Endometrial microvascular endothelial cells (primary cell): ENCODE measurements around the gene KIAA1671. TPM values are rescaled to one million over a fixed set of nuclear protein-coding genes. Genes with fewer than 3 reads are reported as not detected.
"Not testable (repeated sequence)": the region's sequence is repeated elsewhere in the genome, so short reads cannot be mapped to it uniquely, and the experiment has no call there.

Experiments
- in situ Hi-C: cut with HindIII; loops from 2 replicates; pipeline ENCODE4 v1.10.0; 2017; ENCODE audit warnings: low sequenced_read_pairs, low pct_unique_long_range_greater_than_20kb; ENCODE audit errors: inconsistent ontology term
- total RNA-seq: library from RNA; depleted of rRNA; stranded (reverse); fragments of >200 nt; gene quantifications from one replicate; pipeline ENCODE4 v1.2.3, GENCODE V29; 2015; ENCODE audit errors: inconsistent ontology term

KIAA1671 gene
- total RNA-seq, 1 donor from 2014 or later = 17.8 TPM

DNA sequence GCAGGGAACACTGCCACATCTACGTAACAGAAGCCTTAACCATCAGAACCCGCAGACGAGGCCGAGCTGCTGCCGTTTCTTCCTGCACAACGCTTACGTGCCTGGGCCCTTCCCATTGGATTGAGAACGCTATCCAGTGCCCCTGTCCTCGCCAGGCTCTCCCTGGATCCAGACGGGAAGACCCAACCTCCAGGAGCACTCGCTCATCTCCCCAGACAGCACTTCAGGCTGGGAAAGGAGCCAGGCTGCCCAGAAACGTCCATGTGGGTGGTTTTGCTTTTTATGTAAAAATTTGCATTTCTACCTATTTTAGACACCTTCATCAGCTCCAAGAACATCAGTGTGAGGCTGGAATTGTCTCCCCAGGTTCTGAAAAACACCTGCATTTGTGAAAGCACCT, 239.9 kb downstream of the KIAA1671 start:
- in situ Hi-C loops = no loop called here

DNA sequence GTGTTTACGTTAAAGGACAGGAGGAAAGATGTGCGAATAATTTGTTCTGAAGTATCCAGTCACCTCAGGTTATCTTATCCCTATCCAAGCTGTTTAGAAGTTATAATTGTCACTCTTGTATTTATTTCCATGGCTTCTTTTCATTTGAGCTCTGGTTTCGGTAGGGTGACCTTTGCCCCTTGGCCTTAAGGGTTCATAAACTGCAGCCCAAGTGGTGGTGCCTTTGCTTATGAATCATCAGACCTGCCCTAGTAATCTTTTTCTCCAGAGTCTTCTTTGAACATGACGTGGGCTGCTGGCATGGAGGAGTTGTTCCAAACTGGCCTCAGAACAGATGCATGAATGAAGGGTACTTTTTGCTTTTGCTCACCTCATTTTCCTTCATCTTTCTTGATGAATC, 240.6 kb downstream of the KIAA1671 start:
- in situ Hi-C loops = no loop called here

DNA sequence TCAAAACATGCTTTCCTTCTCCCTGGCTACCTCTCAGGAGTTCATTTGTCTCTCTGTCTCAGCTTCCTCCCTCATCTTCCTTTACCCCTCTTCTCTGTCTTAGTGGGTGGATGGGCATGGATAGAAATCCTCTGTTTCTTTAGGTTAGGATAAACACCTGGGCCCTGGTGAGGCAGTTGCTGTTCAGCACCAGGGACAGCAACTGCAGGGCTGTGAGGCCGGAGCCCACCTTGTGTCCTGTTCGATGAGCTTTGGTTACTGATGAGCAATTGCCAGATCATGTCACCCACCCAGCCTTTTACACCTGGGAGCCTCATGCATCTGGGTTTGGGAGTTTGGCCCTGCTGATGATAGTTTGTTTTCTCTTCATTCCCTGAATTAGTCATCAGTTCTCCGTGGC, 241.0 kb downstream of the KIAA1671 start:
- in situ Hi-C loops = no loop called here

DNA sequence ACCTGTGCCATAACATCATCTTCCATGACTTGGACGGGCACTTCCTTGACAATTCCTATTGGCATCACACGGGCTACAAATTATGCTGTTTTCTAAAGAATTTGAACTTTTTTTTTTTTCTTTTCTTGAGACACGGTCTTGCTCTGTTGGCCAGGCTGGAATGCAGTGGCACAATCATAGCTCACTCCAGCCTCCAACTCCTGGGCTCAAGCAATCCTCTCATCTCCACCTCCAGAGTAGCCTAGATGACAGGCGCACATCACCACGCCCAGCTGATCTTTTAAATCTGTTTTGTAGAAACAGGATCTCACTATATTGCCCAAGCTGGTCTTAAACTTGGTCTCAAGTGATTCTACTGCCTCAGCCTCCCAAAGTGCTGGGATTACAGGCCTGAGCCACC, 243.8 kb downstream of the KIAA1671 start:
- in situ Hi-C loops = no loop called here

DNA sequence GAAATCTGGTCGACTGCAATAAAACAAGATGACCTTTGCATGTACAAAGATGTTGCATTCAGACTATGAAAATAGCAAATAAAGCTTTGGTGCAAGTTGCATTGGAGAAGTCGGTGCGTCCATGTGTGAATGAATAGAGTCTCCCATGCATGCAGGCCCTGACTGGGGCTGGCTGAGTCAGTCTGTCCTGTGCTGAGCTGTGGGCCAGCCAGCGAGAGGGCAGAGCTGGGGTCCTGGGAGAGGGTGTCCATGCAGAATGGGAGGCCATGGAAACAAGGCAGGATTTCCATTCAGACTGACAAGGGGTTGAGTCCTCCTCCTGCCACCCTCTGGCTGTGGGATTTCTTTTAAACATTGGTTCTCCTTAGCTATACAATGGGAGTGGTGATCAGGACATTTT, 244.8 kb downstream of the KIAA1671 start:
- in situ Hi-C loops = no loop called here

DNA sequence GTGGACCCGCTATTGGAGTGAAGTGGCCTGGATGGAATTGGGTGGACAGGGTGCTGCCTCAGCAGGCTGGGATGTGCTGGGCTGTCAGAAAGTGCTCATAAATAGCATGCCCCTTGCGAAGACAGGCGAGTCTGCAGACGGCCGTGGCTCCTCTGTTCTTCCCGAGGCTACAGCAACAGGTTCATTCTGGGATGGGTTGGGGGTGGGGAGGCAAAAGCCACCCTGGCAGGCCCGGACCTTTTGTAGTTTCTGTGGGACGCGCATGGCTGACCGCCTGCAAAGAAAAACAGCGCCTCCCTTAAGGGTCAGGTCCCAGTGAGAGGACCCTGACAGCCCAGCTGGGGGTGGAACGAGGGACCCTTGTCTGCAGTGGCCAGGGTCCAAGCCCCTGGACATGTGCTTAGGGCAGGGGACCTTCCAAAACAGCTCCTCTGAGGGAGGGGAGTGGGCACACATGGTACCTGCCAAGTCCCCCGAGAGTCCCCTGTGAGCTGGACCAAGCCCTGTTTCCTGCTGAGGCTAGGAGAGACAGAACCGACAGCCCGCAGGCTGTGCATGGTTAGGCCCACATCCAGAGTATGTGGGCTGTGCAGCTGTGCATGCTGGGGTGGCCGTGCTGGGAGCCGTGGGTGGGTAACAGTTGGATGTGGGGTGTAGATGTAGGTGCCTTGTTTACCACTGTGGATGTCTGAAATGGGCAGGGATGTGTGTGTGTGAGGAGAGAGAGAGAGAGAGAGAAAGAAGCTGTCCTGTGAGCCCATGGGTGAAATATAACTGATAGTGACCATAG, 247.4 kb downstream of the KIAA1671 start, which contains the start of gene CRYBB3:
TSS of gene CRYBB3 (plus strand) at position 128 of the 790 bp plus-strand sequence. CDS start 1,539 bp downstream, outside the sequence.
- in situ Hi-C loops = no loop called here

DNA sequence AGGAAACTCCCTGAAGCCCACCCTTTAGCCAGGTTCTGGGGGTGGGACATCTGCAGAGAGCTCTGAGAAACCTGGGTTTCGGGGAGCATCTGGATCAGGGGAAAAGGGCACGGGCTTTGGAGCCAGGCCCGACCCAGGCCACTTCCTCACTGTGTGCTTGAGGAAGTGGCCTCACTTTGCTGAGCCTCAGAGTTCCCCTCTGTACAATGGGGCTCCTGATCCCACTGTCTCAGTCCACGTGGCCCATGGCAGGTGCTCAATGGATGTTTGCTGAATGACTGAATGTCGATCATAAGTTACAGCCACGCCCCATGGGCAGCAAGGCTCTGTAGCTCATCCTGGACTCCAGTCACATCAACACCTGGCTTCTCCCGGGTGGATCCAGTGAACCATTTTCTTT, 248.5 kb downstream of the KIAA1671 start:
- in situ Hi-C loops = no loop called here

DNA sequence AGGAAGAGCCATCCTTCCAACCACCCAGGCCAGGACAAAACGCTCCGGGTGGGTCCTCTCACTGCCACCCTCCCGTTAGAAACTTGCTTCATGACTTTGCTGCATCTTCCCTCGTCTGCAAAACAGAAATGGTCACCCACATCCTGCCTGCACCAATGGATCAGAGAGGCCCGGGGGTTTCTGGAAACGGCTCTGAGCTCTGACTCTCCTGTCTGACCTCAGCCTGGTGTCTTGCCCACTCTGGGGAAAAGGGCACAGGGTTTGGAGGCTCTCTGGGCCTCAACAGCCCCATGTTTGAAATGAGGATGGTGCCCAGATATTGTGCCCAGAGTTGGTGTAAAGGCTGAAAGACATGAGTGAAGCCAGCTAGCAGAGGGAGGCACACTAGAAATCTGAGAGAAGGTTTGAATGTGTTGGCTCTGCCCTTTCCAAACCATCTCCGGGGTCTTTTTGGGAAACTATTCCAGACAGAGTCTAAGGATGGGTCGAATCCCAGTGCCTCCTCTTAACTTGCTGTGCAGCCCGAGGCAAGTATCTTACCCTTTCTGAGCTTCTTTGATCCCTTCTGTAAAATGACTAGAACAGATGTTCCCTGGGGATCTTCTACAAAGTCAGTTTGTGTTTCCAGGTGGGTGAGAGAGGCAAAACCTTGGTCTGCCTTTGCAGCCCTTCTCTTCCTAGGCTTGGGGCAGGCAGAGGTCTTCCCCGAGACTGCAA, 249.2 kb downstream of the KIAA1671 start:
- in situ Hi-C loops = no loop called here

DNA sequence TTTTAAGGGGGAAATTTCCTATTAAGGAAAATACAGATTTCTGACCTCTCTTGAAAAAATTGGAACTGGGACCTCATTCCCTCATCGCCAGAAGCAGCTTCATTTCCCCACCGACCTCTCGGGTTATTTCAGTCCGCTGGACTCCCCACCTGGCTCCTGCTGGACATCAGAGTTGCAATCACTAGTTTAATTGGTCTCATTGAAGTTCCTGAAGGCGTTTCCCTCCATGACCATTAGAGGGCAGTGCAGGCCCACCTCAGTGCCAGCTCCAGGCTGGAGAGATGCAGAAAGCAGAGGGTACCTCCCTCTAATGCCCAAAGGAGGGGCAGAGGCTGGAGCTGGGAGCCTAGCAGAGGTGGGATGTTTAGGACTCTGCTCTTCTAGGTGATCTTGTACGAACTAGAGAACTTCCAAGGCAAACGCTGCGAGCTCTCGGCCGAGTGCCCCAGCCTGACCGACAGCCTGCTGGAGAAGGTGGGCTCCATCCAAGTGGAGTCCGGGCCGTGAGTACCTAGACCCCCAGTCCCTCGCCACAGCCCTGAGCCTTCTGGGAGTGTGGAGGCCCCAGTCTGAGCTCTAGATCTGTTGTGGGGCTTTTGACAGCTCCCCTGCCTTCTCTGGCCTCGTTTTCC, 249.9 kb downstream of the KIAA1671 start:
- in situ Hi-C loops = no loop called here

DNA sequence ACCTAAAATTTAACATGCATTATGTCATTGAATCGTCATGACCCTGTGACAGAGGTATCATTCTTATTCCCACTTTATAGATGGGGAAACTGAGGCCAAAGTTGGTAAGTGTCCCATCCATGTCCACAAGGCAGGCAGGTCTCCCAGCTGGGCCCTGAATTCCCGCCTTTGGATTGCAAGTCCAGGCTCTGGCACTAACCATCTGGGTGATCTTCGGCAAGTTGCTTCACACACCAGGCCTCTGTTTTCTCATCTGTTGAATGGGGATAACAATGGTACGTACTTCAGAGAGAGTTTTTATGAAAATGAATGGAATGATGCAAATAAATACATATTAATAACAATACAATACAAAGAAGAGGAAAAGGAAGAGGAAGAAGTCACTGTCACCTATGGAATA, 250.6 kb downstream of the KIAA1671 start:
- in situ Hi-C loops = no loop called here

DNA sequence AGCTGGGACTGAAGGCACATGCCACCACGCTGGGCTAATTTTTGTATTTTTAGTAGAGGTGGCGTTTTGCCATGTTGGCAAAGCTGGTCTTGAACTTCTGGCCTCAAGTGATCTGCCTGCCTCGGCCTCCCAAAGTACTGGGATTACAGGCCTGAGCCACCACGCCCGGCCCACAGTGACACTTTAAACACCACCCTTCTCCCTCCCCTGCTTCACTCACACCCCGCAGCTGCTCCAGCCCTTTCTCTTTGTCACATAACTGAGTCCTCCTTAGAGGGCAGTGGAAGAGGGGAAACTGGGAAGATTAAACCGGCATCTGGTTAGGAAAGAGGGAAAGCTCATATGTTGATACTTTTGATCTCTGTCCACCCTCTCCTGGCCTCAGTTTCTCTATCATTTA, 252.0 kb downstream of the KIAA1671 start:
- in situ Hi-C loops = not testable (repeated sequence)

DNA sequence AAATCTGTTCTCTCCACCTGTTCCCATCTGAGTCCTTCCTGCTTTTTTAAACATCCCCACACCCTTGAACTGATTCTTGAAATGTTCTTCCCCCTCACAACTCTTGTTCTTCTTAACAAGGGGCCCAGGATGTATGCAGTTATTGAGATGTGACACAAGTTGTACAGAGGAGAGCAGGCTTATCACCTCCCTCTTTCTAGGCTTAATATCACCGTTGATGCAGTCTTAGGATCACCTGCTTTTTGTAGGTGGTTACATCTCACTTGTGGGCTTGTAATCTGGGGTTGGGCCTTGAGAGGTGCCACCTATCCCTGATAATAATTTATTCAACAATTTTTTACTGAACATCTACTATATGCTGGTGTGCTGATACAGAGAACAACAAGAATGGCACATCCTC, 253.3 kb downstream of the KIAA1671 start:
- in situ Hi-C loops = no loop called here

DNA sequence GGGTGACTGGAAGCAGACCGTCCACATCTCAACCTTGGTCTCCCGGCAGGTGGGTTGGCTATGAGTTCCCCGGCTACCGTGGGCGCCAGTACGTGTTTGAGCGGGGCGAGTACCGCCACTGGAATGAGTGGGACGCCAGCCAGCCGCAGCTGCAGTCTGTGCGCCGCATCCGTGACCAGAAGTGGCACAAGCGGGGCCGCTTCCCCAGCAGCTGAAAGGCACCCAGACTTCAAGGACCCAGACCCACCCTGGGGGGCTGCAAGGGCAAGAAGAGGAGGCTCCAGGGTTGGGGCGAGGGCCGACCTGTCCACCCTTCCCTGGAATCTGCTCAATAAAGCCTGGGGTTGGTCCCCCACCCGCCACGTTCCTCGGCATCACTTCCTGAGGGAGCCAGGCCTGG, 254.5 kb downstream of the KIAA1671 start:
- in situ Hi-C loops = no loop called here

DNA sequence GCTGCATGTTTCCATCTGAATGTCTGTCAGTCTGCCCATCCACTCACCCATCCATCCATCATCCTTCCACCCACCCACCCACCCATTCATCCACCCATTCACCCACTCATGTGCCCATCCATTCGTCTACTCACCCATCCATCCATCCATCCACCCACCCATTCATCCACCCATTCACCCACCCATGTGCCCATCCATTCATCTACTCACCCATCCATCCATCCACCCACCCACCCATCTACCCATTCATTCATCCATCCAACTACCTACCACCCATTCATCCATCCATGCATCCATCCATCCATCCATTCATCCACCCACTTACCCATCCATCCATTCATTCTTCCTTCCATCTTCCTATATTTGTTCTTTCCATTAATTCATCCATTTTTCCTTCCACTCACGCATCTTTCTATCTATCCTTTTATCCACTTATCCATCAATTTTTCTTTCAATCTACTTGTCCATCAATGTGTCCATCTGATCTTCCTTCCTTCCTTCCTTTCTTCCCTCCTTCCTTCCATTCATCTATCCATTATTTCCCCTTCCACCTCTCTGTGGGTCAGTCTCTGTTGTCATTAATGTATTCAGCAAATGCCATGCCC, 255.1 kb downstream of the KIAA1671 start:
- in situ Hi-C loops = no loop called here

DNA sequence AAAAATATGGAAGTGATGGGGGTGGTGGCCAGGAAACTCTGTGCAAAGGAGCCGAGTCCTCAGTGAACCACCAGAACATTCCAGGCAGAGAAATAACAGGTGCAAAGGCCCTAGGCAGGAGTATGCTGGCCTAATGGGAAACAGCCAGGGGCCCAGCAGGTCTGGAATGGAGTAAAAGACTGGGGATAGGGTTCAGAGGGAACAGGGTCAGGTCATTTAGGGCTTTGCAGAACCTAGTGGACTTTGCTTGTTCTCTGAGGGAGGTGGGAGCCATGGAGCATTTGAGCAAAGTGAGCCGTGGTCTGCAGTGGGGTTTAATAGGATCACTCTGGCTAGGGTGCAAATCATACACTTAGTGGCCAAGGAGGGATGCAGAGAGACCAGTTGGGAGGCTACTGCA, 255.8 kb downstream of the KIAA1671 start:
- in situ Hi-C loops = no loop called here

DNA sequence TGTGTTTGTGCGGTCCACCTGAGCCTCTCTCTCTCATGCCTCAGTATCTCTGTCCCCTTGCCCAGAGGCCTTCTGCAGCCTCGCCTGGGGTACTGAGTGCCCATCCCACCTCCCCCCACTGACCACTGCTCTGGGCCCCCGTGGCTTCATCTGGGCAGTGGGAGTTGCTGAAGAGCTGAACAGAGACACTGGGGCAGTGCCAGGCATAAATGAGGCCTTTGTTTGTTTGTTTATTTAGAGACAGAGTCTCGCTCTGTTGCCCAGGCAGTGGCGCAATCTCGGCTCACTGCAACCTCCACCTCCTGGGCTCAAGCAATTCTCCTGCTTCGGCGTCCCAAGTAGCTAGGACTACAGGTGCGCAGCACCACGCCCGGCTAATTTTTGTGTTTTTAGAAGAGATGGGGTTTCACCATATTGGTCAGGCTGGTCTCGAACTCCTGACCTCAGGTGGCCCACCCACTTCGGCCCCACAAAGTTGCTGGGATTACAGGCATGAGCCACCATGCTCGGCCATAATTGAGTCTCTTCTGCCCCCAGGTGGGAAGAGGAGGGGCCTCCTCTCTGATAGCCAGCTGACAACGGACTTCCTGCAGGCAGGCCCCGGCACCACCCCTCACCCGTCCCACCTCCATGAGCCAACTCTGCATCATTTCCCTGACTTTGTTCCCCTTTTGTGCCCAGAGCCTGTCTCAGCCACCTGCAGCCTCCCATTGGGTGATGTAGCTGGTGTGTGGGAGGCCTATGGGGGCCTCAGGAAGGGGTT, 256.4 kb downstream of the KIAA1671 start:
- in situ Hi-C loops = no loop called here

DNA sequence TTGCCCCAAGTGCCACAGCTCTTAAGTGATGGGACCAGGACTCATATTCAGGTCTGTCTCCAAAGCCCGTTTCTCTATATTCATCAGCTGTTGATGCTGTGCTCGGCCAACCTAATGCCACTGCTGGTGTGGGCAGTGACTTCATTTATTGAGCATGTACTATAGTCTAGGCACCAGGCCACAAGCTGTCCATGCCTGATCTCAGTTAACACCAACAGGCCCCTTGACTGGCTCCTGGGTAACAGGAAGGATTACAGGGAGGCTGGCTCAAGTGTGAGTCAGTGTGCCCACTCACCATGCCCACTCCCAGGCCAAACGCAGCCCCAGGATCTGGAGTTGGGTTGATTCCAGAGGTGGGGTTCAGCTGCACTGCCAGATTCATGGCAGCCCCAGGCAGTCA, 258.3 kb downstream of the KIAA1671 start:
- in situ Hi-C loops = no loop called here

DNA sequence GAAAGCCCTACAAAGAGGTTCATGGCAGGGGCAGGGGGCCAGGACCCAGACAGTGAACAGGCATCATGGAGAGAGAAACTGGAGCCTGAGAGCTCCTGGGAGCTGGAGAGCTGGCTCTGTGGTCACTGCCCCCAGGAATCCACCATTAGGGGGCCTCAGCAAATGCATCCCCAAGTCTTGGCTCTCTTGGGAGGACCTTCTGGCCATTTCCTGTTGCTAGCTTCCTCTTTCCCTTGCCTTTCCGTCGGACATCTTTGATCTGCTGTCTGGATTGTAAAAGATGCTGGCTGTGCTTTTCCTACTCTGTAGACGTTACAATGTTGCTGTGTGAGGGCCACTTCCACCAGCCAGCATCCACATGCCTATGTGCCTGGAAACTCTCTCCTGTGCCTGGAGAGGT, 259.8 kb downstream of the KIAA1671 start:
- in situ Hi-C loops = no loop called here

DNA sequence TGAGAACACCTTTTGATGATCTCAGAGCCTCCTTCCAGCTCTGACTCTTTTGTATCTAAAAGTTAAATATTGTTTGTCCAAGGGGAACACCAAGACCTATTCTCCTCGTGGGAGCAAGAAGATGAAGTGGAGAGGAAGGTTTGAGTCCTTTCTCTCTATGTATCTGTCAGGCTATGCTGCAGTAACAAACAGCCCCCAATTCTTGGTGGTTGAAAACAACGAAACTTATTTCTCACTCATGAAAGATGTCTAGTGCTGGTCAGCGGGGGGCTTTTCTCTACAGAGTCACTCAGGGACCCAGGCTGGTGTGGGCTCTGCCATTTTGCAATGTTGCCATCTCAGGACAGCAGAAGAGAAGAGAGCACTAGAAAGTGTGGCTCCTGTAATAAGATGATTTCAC, 260.7 kb downstream of the KIAA1671 start:
- in situ Hi-C loops = no loop called here
